Fibroblast of pulmonary artery (primary cell): Measurements from ENCODE around the gene PRKG1.

Experiments
- DNase-seq: peaks from one replicate; pipeline ENCODE4 v3.0.0-alpha.2; 2010; ENCODE audit warnings: low read depth
- H3K4me3 ChIP-seq: replicated peaks from 2 replicates; pipeline ENCODE4 v1.5.1; 2011; ENCODE audit warnings: low read depth, mild to moderate bottlenecking, control low read depth, low read length, moderate library complexity
- CTCF ChIP-seq: IDR thresholded peaks from 2 replicates; pipeline ENCODE4 v1.5.1; 2011; ENCODE audit warnings: mild to moderate bottlenecking, control low read depth, low read length, inconsistent platforms; ENCODE audit errors: missing control alignments

PRKG1 gene

GRCh38 chr10:51231754-51232153 lies 157.5 kb downstream of the PRKG1 start:
- TF ChIP-seq CTCF: no peak
- H3K4me3 ChIP-seq: no peak overlapping the region
- DNase-seq: peak; percentile 16

GRCh38 chr10:51233337-51234100 lies 159.2 kb downstream of the PRKG1 start:
- no peak for DNase-seq
- no peak for TF ChIP-seq CTCF
- H3K4me3 ChIP-seq: no peak overlapping the region

GRCh38 chr10:51235865-51236264 lies 161.6 kb downstream of the PRKG1 start:
- no peak for DNase-seq
- H3K4me3 ChIP-seq: no peak overlapping the region
- TF ChIP-seq CTCF: no peak

GRCh38 chr10:51239006-51239405 lies 164.7 kb downstream of the PRKG1 start:
- no peak for DNase-seq
- H3K4me3 ChIP-seq: no peak overlapping the region
- no peak for TF ChIP-seq CTCF

GRCh38 chr10:51241461-51241860 lies 167.2 kb downstream of the PRKG1 start:
- H3K4me3 ChIP-seq: no peak overlapping the region
- no peak for DNase-seq
- TF ChIP-seq CTCF: no peak

GRCh38 chr10:51242393-51242792 lies 168.1 kb downstream of the PRKG1 start:
- TF ChIP-seq CTCF: no peak
- H3K4me3 ChIP-seq: no peak overlapping the region
- no peak for DNase-seq

- H3K4me3 ChIP-seq: no peak overlapping the region
- TF ChIP-seq CTCF: no peak
Measured at GRCh38 chr10:51244309-51244708, 170.0 kb downstream of the PRKG1 start.

More at GRCh38 chr10:51244309-51244708, 170.0 kb downstream of the PRKG1 start:
- DNase-seq: peak; percentile 2
